Measurements from ENCODE around the gene GNA14.
"Not testable (repeated sequence)": the region's sequence is repeated elsewhere in the genome, so short reads cannot be mapped to it uniquely, and the experiment has no call there.

Gene GNA14

GRCh38 chr9:77531400-77531799 lies 116.7 kb downstream of the GNA14 start:
- DNase-seq, result no peak

- no peak for DNase-seq
These were observed 124.2 kb downstream of the GNA14 start for GRCh38 chr9:77523891-77524290.

- DNase-seq, result no peak
These were observed 127.0 kb downstream of the GNA14 start for GRCh38 chr9:77521091-77521490.

GRCh38 chr9:77518688-77519087 lies 129.4 kb downstream of the GNA14 start:
- no peak for DNase-seq

GRCh38 chr9:77516781-77517180 lies 131.3 kb downstream of the GNA14 start:
- DNase-seq, result no peak

GRCh38 chr9:77514886-77515711 lies 133.0 kb downstream of the GNA14 start:
- no peak for DNase-seq

GRCh38 chr9:77513457-77513856 lies 134.7 kb downstream of the GNA14 start:
- no peak for DNase-seq

- DNase-seq, result no peak
These were observed 135.2 kb downstream of the GNA14 start for GRCh38 chr9:77512876-77513275.

- DNase-seq, result no peak
These were observed 136.6 kb downstream of the GNA14 start for GRCh38 chr9:77511525-77511924.

- no peak for DNase-seq
These were observed 137.5 kb downstream of the GNA14 start for GRCh38 chr9:77510666-77511065.

- DNase-seq, result no peak
These were observed 139.7 kb downstream of the GNA14 start for GRCh38 chr9:77508396-77508795.

GRCh38 chr9:77507212-77507961 lies 140.7 kb downstream of the GNA14 start:
- DNase-seq, result no peak

- DNase-seq, result no peak
These were observed 142.9 kb downstream of the GNA14 start for GRCh38 chr9:77505232-77505631.

- DNase-seq, result no peak
These were observed 145.6 kb downstream of the GNA14 start for GRCh38 chr9:77502568-77502967.

GRCh38 chr9:77498891-77499290 lies 149.2 kb downstream of the GNA14 start:
- DNase-seq, result no peak

GRCh38 chr9:77497322-77498198 lies 150.6 kb downstream of the GNA14 start:
- DNase-seq, result no peak

- no peak for DNase-seq
These were observed 152.1 kb downstream of the GNA14 start for GRCh38 chr9:77495834-77496671.

- DNase-seq, result not testable (repeated sequence)
These were observed 157.8 kb downstream of the GNA14 start for GRCh38 chr9:77490279-77490678.

- not testable (repeated sequence) for DNase-seq
These were observed 158.5 kb downstream of the GNA14 start for GRCh38 chr9:77489405-77490163.

- DNase-seq, result no peak
These were observed 159.5 kb downstream of the GNA14 start for GRCh38 chr9:77488439-77489126.

GRCh38 chr9:77486968-77487367 lies 161.2 kb downstream of the GNA14 start:
- no peak for DNase-seq

All from cortex of kidney (tissue), 1 donor.